Measurements from ENCODE around the gene TP53BP2. TPM values are rescaled to one million over a fixed set of nuclear protein-coding genes. Genes with fewer than 3 reads are reported as not detected.
"Not testable (repeated sequence)": the region's sequence is repeated elsewhere in the genome, so short reads cannot be mapped to it uniquely, and the experiment has no call there.

The TP53BP2 gene
- total RNA-seq, 1 donor from 2014 or later, result 44.1 TPM

DNA sequence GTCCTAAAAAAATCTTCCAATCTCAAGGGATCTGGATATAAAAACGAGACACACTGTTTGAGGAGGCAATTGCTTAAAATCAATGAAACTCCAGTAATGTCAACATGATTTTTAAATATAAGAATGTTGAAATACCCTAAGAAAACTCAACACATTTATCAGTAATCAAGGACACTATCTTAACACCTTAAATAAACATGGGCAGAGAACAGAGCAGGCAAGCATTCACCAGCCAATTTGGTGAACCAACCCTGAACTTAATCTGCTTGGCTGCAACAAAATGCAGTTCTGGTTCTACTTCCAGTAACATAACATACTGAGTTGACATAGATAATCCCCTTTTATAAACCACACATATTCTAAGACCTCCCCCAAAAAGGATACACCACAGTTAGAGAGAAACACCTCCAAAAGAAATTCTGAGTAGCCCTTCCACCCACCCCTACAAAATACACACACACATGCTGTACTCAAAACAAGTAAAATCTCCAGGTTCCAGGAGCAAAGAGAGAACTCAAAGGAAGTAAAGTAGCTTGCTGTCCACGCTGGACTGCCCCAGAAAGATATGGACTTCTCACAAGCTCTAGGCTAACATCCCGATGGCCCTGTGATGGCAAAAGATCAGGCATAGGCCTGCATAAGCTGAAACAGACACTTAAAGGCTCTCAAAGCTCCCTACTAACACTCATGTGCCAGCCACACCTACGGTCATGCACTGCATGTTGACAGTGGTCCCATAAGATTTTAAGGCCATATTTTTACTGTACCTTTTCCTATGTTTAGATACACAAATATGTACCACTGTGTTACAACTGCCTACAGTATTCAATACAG is 30.5 kb downstream of the TP53BP2 start:
- no peak for ATAC-seq
- intact Hi-C loops (cut with DNase I), result no loop called here
- no peak for DNase-seq (ENCODE audit: low spot score)

- DNase-seq (ENCODE audit: low spot score), result no peak
- ATAC-seq, result no peak
- intact Hi-C loops (cut with DNase I), result no loop called here
These were observed 32.1 kb downstream of the TP53BP2 start for GRCh38 chr1:223813645-223814044.

GRCh38 chr1:223811634-223812101 is 34.1 kb downstream of the TP53BP2 start:
- DNase-seq (ENCODE audit: low spot score) (no peak), ATAC-seq (peak; percentile 68)
- intact Hi-C loops (cut with DNase I), result no loop called here

- intact Hi-C loops (cut with DNase I), result no loop called here
- DNase-seq (ENCODE audit: low spot score), result no peak
- ATAC-seq, result no peak
These were observed 35.2 kb downstream of the TP53BP2 start for GRCh38 chr1:223810586-223810985.

GRCh38 chr1:223809905-223810304 is 35.8 kb downstream of the TP53BP2 start:
- intact Hi-C loops (cut with DNase I); ATAC-seq: not testable (repeated sequence)

DNA sequence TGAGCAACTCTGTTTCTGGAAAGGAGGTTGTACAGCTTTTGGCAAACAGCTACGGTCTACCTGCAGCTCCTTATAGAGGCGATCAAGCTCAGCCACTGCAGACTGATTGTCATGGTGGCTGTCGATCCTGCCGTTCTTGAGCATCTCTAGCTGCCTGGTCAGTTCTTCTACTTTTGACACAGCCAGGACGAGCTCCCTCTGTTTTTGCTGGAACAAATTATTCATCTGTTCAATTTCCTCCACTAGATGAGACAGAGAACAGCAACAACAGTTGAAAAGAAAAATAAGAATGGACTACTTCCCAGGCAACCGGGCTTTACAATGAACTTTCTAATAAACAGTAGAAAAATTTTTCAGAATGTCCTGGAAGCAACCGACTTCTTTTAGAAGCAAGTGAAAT is 42.5 kb downstream of the TP53BP2 start:
- ATAC-seq (no peak), DNase-seq (ENCODE audit: low spot score) (no peak)
- intact Hi-C loops (cut with DNase I), result no loop called here

More at GRCh38 chr1:223809905-223810304, 35.8 kb downstream of the TP53BP2 start:
- DNase-seq (ENCODE audit: low spot score), result not testable (repeated sequence)

DNA sequence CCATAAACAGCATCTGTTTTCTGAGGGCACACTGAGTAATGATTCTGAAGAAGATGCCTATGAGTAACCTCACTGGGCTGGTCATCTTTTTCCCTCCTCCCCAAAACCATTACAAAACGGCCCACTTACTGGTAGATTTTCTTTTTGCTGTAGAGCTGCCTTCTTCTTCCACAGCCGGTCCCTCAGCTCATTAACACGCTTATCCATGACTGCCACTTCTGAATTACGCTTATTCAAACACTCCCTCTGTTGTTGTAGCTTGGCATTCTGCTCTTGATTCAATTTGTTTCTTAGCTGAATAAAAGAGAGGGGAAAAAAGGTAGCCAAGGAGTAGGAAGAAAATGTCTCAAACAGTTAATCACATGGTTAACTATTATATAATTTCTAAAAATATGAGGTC is 43.1 kb downstream of the TP53BP2 start:
- intact Hi-C loops (cut with DNase I), result no loop called here
- DNase-seq (ENCODE audit: low spot score) (no peak), ATAC-seq (no peak)

DNA sequence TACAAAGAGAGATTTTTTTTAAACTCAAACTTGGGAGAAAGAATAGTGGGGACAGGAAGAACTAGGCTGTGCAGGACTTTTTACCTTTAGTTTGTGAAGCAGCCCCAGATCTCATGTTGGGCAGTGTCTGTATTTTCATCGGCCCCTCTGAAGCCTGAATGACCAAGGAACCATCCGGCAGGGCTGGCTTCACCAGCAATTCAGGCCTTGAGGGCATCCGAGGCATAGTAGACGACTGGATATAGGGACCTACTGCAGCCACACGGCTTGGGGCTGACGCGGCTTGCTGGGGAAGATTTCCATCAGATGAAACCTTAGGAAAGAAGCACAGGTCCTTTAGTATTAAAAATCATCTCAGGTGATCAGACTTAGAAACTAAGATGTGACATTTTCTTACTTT is 43.7 kb downstream of the TP53BP2 start:
- intact Hi-C loops (cut with DNase I), result no loop called here
- ATAC-seq (no peak), DNase-seq (ENCODE audit: low spot score) (no peak)

DNA sequence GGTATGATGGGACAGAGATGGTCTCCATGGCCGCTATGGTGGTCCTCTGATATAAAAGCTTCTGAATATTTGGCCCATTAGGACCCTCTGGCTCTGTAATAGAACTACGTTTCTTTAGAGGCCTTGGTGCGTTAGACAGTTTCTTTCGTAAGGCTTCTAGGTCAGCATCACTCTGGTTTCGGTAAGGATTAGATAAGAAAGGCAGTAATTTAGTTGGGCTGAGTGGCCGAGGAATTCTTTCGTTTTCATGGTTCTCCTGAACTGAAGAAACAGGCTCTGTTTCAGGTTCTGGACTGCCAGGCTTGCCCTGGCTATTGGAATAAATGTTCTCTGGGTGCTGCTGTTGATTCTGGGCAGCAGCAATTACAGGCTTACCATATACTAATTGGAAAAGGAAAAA is 49.5 kb downstream of the TP53BP2 start:
- DNase-seq (ENCODE audit: low spot score) (no peak), ATAC-seq (no peak)
- intact Hi-C loops (cut with DNase I), result no loop called here

GRCh38 chr1:223794136-223794880 is 51.4 kb downstream of the TP53BP2 start:
- intact Hi-C loops (cut with DNase I), result no loop called here
- no peak for ATAC-seq
- DNase-seq (ENCODE audit: low spot score), result no peak

- no peak for ATAC-seq
- no peak for DNase-seq (ENCODE audit: low spot score)
- intact Hi-C loops (cut with DNase I), result no loop called here
These were observed 52.0 kb downstream of the TP53BP2 start for GRCh38 chr1:223793716-223794115.

DNA sequence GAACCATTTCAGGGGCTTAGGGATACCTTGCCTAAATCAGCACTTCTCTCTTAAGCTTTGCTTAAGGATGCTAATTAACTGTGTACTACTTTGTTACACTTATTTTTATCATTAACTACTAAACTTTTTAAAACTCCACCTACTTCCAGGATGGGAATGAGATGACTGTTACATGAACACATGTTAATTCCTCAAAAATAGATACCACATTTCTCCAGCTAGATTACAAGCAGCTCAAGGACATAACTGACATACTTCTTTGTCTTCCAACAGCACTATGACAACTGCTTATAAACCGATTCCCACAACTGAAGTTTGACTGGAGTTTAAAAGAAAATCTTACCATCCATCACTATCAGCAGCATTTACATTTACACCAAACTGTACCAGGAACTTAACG is 53.7 kb downstream of the TP53BP2 start:
- no peak for DNase-seq (ENCODE audit: low spot score)
- ATAC-seq, result no peak
- intact Hi-C loops (cut with DNase I), result no loop called here

DNA sequence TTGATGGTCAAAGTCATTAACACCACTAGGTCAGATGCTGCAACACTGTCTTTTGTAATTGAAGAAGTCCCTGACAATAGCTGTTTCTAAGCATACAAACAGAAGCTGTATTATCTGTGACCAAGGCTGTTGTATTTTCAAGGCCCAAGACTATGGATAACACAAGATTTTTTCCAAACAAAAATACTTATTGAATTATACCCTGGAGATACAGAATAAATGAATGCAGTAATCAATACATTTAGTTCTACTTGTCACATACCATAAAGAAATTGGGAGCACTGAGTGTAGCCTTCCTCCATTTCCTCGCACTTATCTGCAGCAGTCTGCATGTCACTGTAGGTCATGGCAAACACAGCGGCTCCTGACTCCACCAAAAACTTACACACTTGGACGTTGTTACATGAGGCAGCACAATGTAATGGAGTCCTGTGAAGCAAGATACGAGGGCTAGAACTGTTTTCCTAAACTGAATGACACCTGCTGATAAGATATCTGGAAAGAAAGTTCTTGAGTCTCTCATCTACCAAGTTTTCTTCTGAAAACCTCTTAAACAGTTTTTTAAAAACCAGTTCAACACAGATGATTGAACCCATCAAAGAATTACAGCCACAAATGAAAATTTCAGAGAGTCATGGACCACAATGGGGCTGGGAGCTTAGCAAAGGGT is 56.9 kb downstream of the TP53BP2 start:
- no peak for ATAC-seq
- DNase-seq (ENCODE audit: low spot score), result no peak
- intact Hi-C loops (cut with DNase I), result no loop called here

GRCh38 chr1:223785808-223786207 is 59.9 kb downstream of the TP53BP2 start:
- ATAC-seq, result peak; percentile 65
- intact Hi-C loops (cut with DNase I), result no loop called here

DNA sequence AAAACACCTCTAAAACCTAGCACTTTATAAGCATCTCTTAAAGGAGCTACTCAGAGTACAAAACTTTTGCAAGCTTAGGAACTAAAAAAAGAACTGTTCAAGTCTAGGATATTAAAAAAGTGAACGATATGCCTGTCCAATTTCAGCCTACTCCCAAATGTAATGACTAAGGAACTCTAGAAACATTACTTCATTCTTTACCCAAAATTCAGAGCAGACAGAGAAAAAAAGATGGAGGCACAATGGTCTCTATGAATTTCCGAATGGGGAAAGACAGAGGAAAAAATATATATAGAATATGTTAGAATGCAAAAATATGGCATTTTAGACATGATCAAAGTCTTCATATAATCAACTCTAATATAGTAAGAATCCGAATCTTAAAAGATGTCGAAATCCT is 61.2 kb downstream of the TP53BP2 start:
- DNase-seq (ENCODE audit: low spot score) (no peak), ATAC-seq (peak; percentile 78)
- intact Hi-C loops (cut with DNase I), result no loop called here

More at GRCh38 chr1:223785808-223786207, 59.9 kb downstream of the TP53BP2 start:
- DNase-seq (ENCODE audit: low spot score), result no peak

- intact Hi-C loops (cut with DNase I), result no loop called here
- DNase-seq (ENCODE audit: low spot score) (no peak), ATAC-seq (no peak)
These were observed 62.1 kb downstream of the TP53BP2 start for GRCh38 chr1:223783676-223784075.

DNA sequence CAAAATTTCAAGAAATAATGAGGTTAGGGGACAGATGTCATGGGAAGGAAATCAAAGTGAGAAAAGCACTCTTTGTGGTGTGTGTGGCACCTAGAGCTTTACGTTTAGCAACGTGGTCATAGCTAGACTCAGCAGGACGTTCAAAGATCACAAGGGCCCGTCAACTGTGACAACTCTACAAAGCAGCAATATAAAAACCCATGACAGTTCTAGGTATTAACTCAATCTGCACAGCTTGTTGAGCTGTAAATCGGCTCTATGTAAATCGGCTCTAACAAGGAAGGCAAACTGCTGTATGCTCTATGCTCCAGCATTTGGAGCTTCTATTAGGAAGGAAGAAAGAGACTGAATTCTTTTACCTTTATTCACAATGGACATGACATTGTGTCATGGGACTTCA is 64.8 kb downstream of the TP53BP2 start:
- ATAC-seq (no peak), DNase-seq (ENCODE audit: low spot score) (no peak)
- intact Hi-C loops (cut with DNase I), result no loop called here

- intact Hi-C loops (cut with DNase I), result no loop called here
- ATAC-seq, result no peak
These were observed 65.4 kb downstream of the TP53BP2 start for GRCh38 chr1:223780318-223780717.

GRCh38 chr1:223776826-223777454 is 68.8 kb downstream of the TP53BP2 start:
- no peak for DNase-seq (ENCODE audit: low spot score)

More at GRCh38 chr1:223780318-223780717, 65.4 kb downstream of the TP53BP2 start:
- DNase-seq (ENCODE audit: low spot score), result no peak

More at GRCh38 chr1:223776826-223777454, 68.8 kb downstream of the TP53BP2 start:
- ATAC-seq, result no peak
- intact Hi-C loops (cut with DNase I), result no loop called here

Measured in sciatic nerve (tissue), 2 donors.